ENCODE results near the gene THOC6.

GRCh38 chr16:3000540-3000939, 23.3 kb upstream of the THOC6 start:
- no peak for TF ChIP-seq POLR2AphosphoS5 (IDR thresholded peaks at IDR 0.05; ENCODE audit: low read depth, low read length)
- no peak for TF ChIP-seq POLR2A (IDR thresholded peaks at IDR 0.05; ENCODE audit: low read depth, low read length)
- no peak for TF ChIP-seq SPI1 (IDR thresholded peaks at IDR 0.05; ENCODE audit: low read depth, low read length)
- TF ChIP-seq TAF1 (IDR thresholded peaks at IDR 0.05; ENCODE audit: low read depth, low read length) = no peak
- no peak for TF ChIP-seq PAX5 (IDR thresholded peaks at IDR 0.05; ENCODE audit: insufficient read depth, low read length, severe bottlenecking)

Data from GM12891 (cell line).